DOHH2 (cell line): ENCODE data around the gene POLR3A.

Experiments
- EZH2phosphoT487 ChIP-seq: fragments of 200-600 bp; sonication (generic); IDR thresholded peaks from 2 replicates; pipeline ENCODE4 v1.6.1; 2017; ENCODE audit warnings: borderline replicate concordance, mild to moderate bottlenecking, antibody characterized with exemption, low read length, moderate library complexity, mixed read lengths
- TF ChIP-seq, protein P1 (sequence below): fragments of 200-600 bp; sonication (generic); IDR thresholded peaks from one replicate; pipeline ENCODE4 v1.5.1; 2014; ENCODE audit warnings: antibody characterized with exemption, mild to moderate bottlenecking, low read depth, low read length; ENCODE audit not compliant: poor library complexity, severe bottlenecking

DNA sequence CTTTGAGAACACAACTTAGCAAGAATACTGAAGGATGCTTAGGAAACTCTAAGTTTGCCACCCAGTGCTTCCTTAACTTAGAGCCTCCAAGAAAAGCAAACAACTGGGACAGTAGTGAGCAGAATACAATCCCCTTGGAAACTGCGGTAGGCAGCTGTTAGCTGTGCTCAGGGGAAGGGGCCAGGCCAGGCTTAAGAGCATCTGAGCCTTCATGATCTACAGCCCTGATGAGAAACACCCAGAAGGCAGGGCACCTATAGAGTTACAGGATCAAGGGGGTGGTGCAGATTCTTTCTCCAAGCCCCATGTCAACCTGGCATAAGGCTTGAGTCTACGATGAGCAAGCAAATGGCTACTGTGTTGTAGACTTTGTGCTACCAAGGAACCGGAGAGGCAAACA lies 51.4 kb downstream of the POLR3A start:
- TF ChIP-seq, protein P1, sequence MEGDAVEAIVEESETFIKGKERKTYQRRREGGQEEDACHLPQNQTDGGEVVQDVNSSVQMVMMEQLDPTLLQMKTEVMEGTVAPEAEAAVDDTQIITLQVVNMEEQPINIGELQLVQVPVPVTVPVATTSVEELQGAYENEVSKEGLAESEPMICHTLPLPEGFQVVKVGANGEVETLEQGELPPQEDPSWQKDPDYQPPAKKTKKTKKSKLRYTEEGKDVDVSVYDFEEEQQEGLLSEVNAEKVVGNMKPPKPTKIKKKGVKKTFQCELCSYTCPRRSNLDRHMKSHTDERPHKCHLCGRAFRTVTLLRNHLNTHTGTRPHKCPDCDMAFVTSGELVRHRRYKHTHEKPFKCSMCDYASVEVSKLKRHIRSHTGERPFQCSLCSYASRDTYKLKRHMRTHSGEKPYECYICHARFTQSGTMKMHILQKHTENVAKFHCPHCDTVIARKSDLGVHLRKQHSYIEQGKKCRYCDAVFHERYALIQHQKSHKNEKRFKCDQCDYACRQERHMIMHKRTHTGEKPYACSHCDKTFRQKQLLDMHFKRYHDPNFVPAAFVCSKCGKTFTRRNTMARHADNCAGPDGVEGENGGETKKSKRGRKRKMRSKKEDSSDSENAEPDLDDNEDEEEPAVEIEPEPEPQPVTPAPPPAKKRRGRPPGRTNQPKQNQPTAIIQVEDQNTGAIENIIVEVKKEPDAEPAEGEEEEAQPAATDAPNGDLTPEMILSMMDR = no peak
- no peak for TF ChIP-seq EZH2phosphoT487
